ENCODE measurements around the gene NPS. TPM values are rescaled to one million over a fixed set of nuclear protein-coding genes. Genes with fewer than 3 reads are reported as not detected.

The NPS gene
- total RNA-seq, 1 experiment from 2014 or later, result not detected

DNA sequence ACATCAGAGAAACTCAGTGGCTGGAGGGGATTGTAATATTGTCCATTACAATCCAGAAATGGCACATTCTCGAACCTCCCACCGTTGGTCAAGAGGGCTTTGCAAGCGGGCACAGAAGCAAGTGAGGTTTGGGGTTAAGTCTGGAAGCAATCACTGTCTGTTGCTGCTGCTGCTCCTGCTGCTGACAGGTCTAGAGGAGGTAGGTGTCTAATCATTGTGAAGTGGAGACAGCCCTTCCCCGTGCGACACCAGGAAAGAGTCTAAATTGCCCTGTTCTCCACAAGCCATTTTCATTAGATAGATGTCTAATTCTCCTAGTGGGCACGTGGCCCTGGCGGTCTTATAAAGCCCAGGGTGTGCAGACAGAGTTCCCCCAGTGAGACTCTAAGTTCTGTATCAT lies 43.5 kb downstream of the NPS start:
- no peak for DNase-seq (ENCODE audit: low spot score)
- in situ Hi-C loops (cut with HindIII; ENCODE audit: low sequenced_read_pairs), result no loop called here

DNA sequence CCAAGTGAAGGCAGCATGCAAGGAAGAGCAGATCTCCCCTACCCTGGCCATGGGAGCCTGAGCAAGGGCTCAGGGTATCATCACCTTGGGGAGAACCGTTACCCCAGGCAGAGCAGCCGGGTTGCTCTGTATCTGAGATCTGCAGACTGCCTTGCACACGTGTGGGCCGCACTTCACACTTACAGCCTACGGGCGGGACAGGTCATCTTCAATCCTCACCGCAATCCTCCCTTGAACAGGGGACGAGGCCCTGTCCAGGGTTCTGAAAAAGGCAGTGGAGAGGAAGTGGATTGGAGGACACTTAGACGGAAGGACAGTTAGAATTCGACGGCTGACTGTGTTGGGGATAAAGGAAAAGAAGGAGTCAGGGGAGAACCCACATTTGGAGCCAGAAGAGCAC lies 51.4 kb downstream of the NPS start:
- in situ Hi-C loops (cut with HindIII; ENCODE audit: low sequenced_read_pairs), result no loop called here
- no peak for DNase-seq (ENCODE audit: low spot score)

Other genes with a start within 250 kb of the NPS start
- gene FOXI2, start 187.9 kb downstream of the NPS start, total RNA-seq (2014; rRNA removed; shearing (Covaris generic)), result not detected in 2 replicates

Measured in G401 (cell line).